H1 (cell line): Measurements from ENCODE around the gene OSBPL9. TPM values are rescaled to one million over a fixed set of nuclear protein-coding genes. Genes with fewer than 3 reads are reported as not detected.

Source experiments
- polyA plus RNA-seq, 7 experiments: library from polyadenylated mRNA; depleted of rRNA in 3 of 7; stranded (reverse) in 5 of 7; unstranded in 2 of 7; fragments of >200 nt in 5 of 7; fragments of 200-250 nt in 2 of 7; gene quantifications; 1 replicate in 5 of 7; 2 replicates in 1 of 7; 4 replicates in 1 of 7; pipeline versions ENCODE4 v1.2.1 to v1.2.3, GENCODE V29; 2011 to 2013; ENCODE audit warnings: missing spikeins in 2 of 7, mixed read lengths in 2 of 7
- total RNA-seq: library from RNA; stranded (reverse); fragmentation: NEBNext Ultra II Directional; extraction: Animal tissue kit (Norgen Biotek cat#: 25700); gene quantifications from 2 replicates; pipeline ENCODE4 v1.2.1, GENCODE V29; 2021
- TF ChIP-seq, protein P1 (sequence below), 3 experiments: IDR thresholded peaks; 1 replicate in 2 of 3; 2 replicates in 1 of 3; pipeline versions ENCODE4 v1.5.1 to v1.6.1; 2011; ENCODE audit warnings: low read length in 3 of 3, mild to moderate bottlenecking in 3 of 3, inconsistent platforms in 2 of 3, low read depth in 1 of 3, moderate library complexity in 1 of 3; ENCODE audit not compliant: insufficient read depth in 1 of 3; ENCODE audit errors: control extremely low read depth in 1 of 3

The OSBPL9 gene
- total and polyA plus RNA-seq, 2 of the 8 experiments (the other 6 are each of a cell fraction or from before 2014, with no cell fraction given): 58.2 to 71.6 TPM

DNA sequence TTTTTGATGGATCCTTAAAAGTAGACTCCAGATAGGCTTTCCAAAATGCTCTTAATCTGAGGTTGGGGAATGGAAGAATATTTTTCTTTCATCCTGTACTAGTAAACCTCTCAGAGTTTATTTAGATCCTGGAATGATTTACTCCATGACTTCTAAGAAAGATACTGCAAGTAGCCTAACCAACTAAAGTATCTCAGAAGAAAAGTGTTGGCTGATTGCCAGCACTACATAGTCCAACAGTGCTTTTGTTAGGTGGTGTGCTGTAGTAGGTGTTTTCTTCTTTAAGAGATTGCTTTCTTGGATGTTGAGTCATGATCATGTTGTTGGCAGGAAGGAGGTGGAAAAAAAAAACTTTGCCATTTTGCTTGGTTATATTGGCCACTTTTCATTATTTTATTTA is 119.8 kb downstream of the OSBPL9 start (continued):
- TF ChIP-seq, protein P1, sequence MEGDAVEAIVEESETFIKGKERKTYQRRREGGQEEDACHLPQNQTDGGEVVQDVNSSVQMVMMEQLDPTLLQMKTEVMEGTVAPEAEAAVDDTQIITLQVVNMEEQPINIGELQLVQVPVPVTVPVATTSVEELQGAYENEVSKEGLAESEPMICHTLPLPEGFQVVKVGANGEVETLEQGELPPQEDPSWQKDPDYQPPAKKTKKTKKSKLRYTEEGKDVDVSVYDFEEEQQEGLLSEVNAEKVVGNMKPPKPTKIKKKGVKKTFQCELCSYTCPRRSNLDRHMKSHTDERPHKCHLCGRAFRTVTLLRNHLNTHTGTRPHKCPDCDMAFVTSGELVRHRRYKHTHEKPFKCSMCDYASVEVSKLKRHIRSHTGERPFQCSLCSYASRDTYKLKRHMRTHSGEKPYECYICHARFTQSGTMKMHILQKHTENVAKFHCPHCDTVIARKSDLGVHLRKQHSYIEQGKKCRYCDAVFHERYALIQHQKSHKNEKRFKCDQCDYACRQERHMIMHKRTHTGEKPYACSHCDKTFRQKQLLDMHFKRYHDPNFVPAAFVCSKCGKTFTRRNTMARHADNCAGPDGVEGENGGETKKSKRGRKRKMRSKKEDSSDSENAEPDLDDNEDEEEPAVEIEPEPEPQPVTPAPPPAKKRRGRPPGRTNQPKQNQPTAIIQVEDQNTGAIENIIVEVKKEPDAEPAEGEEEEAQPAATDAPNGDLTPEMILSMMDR (IDR thresholded peaks at IDR 0.05; ENCODE audit: control extremely low read depth in 1 of 3, insufficient read depth in 1 of 3, low read depth in 1 of 3, low read length in 3 of 3): no peak
- TF ChIP-seq, all 59 proteins: peak for 0
